ENCODE measurements around the gene EFNA4.

Gene EFNA4

GRCh38 chr1:155034318-155035208 lies 29.0 kb upstream of the EFNA4 start:
- no peaks in the 10 kb centered on the region for H4K20me1 ChIP-seq (ENCODE audit: control insufficient read depth, insufficient read depth, low read depth, low read length)
- no peak for TF ChIP-seq EZH2phosphoT487 (IDR thresholded peaks at IDR 0.05; ENCODE audit: borderline replicate concordance, low read length)
- TF ChIP-seq, protein P1, sequence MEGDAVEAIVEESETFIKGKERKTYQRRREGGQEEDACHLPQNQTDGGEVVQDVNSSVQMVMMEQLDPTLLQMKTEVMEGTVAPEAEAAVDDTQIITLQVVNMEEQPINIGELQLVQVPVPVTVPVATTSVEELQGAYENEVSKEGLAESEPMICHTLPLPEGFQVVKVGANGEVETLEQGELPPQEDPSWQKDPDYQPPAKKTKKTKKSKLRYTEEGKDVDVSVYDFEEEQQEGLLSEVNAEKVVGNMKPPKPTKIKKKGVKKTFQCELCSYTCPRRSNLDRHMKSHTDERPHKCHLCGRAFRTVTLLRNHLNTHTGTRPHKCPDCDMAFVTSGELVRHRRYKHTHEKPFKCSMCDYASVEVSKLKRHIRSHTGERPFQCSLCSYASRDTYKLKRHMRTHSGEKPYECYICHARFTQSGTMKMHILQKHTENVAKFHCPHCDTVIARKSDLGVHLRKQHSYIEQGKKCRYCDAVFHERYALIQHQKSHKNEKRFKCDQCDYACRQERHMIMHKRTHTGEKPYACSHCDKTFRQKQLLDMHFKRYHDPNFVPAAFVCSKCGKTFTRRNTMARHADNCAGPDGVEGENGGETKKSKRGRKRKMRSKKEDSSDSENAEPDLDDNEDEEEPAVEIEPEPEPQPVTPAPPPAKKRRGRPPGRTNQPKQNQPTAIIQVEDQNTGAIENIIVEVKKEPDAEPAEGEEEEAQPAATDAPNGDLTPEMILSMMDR (IDR thresholded peaks at IDR 0.05; ENCODE audit: low read depth, low read length, poor library complexity, severe bottlenecking): no peak
- no peak overlapping the region for H3K4me3 ChIP-seq (ENCODE audit: low read length)
- no peak overlapping the region for H3K27ac ChIP-seq (ENCODE audit: low read depth, low read length)
- peaks cover 28% of the 10 kb centered on the region for H3K27me3 ChIP-seq (ENCODE audit: control insufficient read depth, low read length)
- H3K79me2 ChIP-seq (ENCODE audit: control insufficient read depth, low read length): no peaks in the 10 kb centered on the region
- no peaks in the 10 kb centered on the region for H3K9me3 ChIP-seq (ENCODE audit: control insufficient read depth, insufficient read depth, low read length)
- no peaks in the 10 kb centered on the region for H3K9me2 ChIP-seq (replicated peaks; ENCODE audit: control insufficient read depth, low read length)
- H3K4me2 ChIP-seq (ENCODE audit: low read length): no peak overlapping the region
- H3F3A ChIP-seq (ENCODE audit: control insufficient read depth, insufficient read depth): no peaks in the 10 kb centered on the region
- H3K4me1 ChIP-seq (ENCODE audit: control insufficient read depth, low read length): no peaks in the 10 kb centered on the region
- no peaks in the 10 kb centered on the region for H3K36me3 ChIP-seq (ENCODE audit: control insufficient read depth, low read length)

DNA sequence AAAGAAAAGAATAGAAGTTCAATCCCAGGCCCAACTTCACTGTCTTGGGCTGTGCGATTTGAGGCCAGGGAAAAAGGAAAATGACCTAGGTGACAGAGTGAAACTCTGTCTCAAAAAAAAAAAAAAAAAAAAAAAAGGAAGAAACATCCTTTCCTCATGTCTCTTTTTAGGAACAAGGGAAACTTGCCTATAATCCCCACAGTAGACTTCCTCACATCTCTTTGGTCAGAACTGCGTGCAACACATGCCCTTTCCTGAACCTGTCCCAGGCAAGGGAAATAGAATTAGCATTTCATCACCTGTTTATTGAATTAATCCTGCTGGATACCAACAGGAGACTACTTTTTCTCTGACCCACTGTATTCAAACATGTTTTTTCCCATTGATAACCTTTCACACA lies 27.6 kb upstream of the EFNA4 start:
- H3K9me3 ChIP-seq (ENCODE audit: control insufficient read depth, insufficient read depth, low read length): no peaks in the 10 kb centered on the region
- H3K27ac ChIP-seq (ENCODE audit: low read depth, low read length): no peak overlapping the region
- no peaks in the 10 kb centered on the region for H4K20me1 ChIP-seq (ENCODE audit: control insufficient read depth, insufficient read depth, low read depth, low read length)
- H3K4me3 ChIP-seq (ENCODE audit: low read length): no peak overlapping the region
- H3K4me1 ChIP-seq (ENCODE audit: control insufficient read depth, low read length): no peaks in the 10 kb centered on the region
- H3K79me2 ChIP-seq (ENCODE audit: control insufficient read depth, low read length): no peaks in the 10 kb centered on the region
- TF ChIP-seq, protein P1 (IDR thresholded peaks at IDR 0.05; ENCODE audit: low read depth, low read length, poor library complexity, severe bottlenecking): no peak
- TF ChIP-seq EZH2phosphoT487 (IDR thresholded peaks at IDR 0.05; ENCODE audit: borderline replicate concordance, low read length): no peak
- no peaks in the 10 kb centered on the region for H3K9me2 ChIP-seq (replicated peaks; ENCODE audit: control insufficient read depth, low read length)
- H3K36me3 ChIP-seq (ENCODE audit: control insufficient read depth, low read length): no peaks in the 10 kb centered on the region
- H3K27me3 ChIP-seq (ENCODE audit: control insufficient read depth, low read length): peaks cover 31% of the 10 kb centered on the region
- no peak overlapping the region for H3K4me2 ChIP-seq (ENCODE audit: low read length)
- no peaks in the 10 kb centered on the region for H3F3A ChIP-seq (ENCODE audit: control insufficient read depth, insufficient read depth)

GRCh38 chr1:155037043-155037442 lies 26.5 kb upstream of the EFNA4 start:
- H3K4me3 ChIP-seq (ENCODE audit: low read length): no peak overlapping the region
- H3K27me3 ChIP-seq (ENCODE audit: control insufficient read depth, low read length): peaks cover 37% of the 10 kb centered on the region
- no peaks in the 10 kb centered on the region for H3K9me2 ChIP-seq (replicated peaks; ENCODE audit: control insufficient read depth, low read length)
- no peaks in the 10 kb centered on the region for H3F3A ChIP-seq (ENCODE audit: control insufficient read depth, insufficient read depth)
- H3K27ac ChIP-seq (ENCODE audit: low read depth, low read length): no peak overlapping the region
- H3K4me1 ChIP-seq (ENCODE audit: control insufficient read depth, low read length): no peaks in the 10 kb centered on the region
- H3K9me3 ChIP-seq (ENCODE audit: control insufficient read depth, insufficient read depth, low read length): no peaks in the 10 kb centered on the region
- TF ChIP-seq, protein P1 (IDR thresholded peaks at IDR 0.05; ENCODE audit: low read depth, low read length, poor library complexity, severe bottlenecking): no peak
- TF ChIP-seq EZH2phosphoT487 (IDR thresholded peaks at IDR 0.05; ENCODE audit: borderline replicate concordance, low read length): no peak
- no peak overlapping the region for H3K4me2 ChIP-seq (ENCODE audit: low read length)
- no peaks in the 10 kb centered on the region for H3K36me3 ChIP-seq (ENCODE audit: control insufficient read depth, low read length)
- H3K79me2 ChIP-seq (ENCODE audit: control insufficient read depth, low read length): no peaks in the 10 kb centered on the region
- no peaks in the 10 kb centered on the region for H4K20me1 ChIP-seq (ENCODE audit: control insufficient read depth, insufficient read depth, low read depth, low read length)
